Kidney epithelial cell (primary cell): Measurements from ENCODE around the gene GARS1. TPM values are rescaled to one million over a fixed set of nuclear protein-coding genes. Genes with fewer than 3 reads are reported as not detected.

Experiments
- DNase-seq: peaks from one replicate; pipeline ENCODE4 v3.0.0-alpha.2; 2010; ENCODE audit warnings: low read depth
- H3K27me3 ChIP-seq: 2 replicates; pipeline ENCODE4 v1.6.0; 2011; ENCODE audit warnings: low read length; ENCODE audit not compliant: control insufficient read depth, insufficient read depth
- H3K36me3 ChIP-seq: 2 replicates; pipeline ENCODE4 v1.5.1; 2011; ENCODE audit warnings: low read length; ENCODE audit not compliant: control insufficient read depth, insufficient read depth
- H3K4me3 ChIP-seq: 2 replicates; pipeline ENCODE4 v1.5.1; 2011; ENCODE audit warnings: low read depth, mild to moderate bottlenecking, control low read depth, low read length
- CTCF ChIP-seq: IDR thresholded peaks from 2 replicates; pipeline ENCODE4 v1.5.1; 2011; ENCODE audit warnings: mild to moderate bottlenecking, moderate library complexity, low read length, control low read depth, inconsistent platforms; ENCODE audit not compliant: insufficient read depth, poor library complexity, severe bottlenecking
- total RNA-seq: library from RNA; depleted of rRNA; stranded (reverse); fragments of >200 nt; gene quantifications from 2 replicates; pipeline ENCODE4 v1.2.3, GENCODE V29; 2015

Gene GARS1
- total RNA-seq, 1 donor from 2014 or later: 354 TPM

GRCh38 chr7:30656006-30656957 is 61.6 kb downstream of the GARS1 start:
- no peak for DNase-seq
- H3K27me3 ChIP-seq: no peaks in the 10 kb centered on the region
- no peak overlapping the region for H3K4me3 ChIP-seq
- no peaks in the 10 kb centered on the region for H3K36me3 ChIP-seq
- TF ChIP-seq CTCF: no peak

GRCh38 chr7:30657131-30657530 is 62.5 kb downstream of the GARS1 start:
- no peak for TF ChIP-seq CTCF
- peaks cover 4% of the 10 kb centered on the region for H3K27me3 ChIP-seq
- DNase-seq: no peak
- H3K36me3 ChIP-seq: no peaks in the 10 kb centered on the region
- no peak overlapping the region for H3K4me3 ChIP-seq

- no peak for TF ChIP-seq CTCF
- Histone ChIP-seq H3K27me3 (peaks cover 4% of the 10 kb centered on the region), H3K4me3 (no peak overlapping the region), H3K36me3 (no peaks in the 10 kb centered on the region)
- DNase-seq: no peak
These were observed 63.9 kb downstream of the GARS1 start for GRCh38 chr7:30658479-30659074.

- no peaks in the 10 kb centered on the region for H3K36me3 ChIP-seq
- no peak overlapping the region for H3K4me3 ChIP-seq
- H3K27me3 ChIP-seq: peaks cover 4% of the 10 kb centered on the region
- no peak for TF ChIP-seq CTCF
- DNase-seq: no peak
These were observed 64.6 kb downstream of the GARS1 start for GRCh38 chr7:30659312-30659711.

- no peak for DNase-seq
- no peak for TF ChIP-seq CTCF
- H3K36me3 ChIP-seq: no peaks in the 10 kb centered on the region
- peaks cover 4% of the 10 kb centered on the region for H3K27me3 ChIP-seq
- H3K4me3 ChIP-seq: no peak overlapping the region
These were observed 65.9 kb downstream of the GARS1 start for GRCh38 chr7:30660331-30661255.
